A549 (cell line): ENCODE measurements around the gene CCL2. TPM values are rescaled to one million over a fixed set of nuclear protein-coding genes. Genes with fewer than 3 reads are reported as not detected.

Experiments used
- ATAC-seq, 2 experiments: fragments of 200-7000 bp in 1 of 2; fragments of >200 bp in 1 of 2; cut with Nextera tagmentation in 1 of 2; cut with Tn5 transposase in 1 of 2; 3 replicates each; pipeline versions ENCODE4 v1.8.0 to v1.9.1; 2018 to 2020; ENCODE audit warnings: mild to moderate bottlenecking in 1 of 2, moderate library complexity in 1 of 2
- CTCF ChIA-PET: fragments of 300-600 bp; sonication (Branson Sonifier 250); formaldehyde crosslinking; extraction: SDS; loops from one replicate; lab custom pipeline; 2021; ENCODE audit warnings: antibody characterized with exemption, inconsistent platforms; lab: Yijun Ruan, JAX
- POLR2A ChIA-PET: fragments of 350-600 bp; formaldehyde crosslinking; extraction: SDS; loops from one replicate; lab custom pipeline; 2021; ENCODE audit warnings: antibody characterized with exemption, inconsistent platforms; lab: Yijun Ruan, JAX
- DNase-seq, 2 experiments: peaks; one replicate each; pipeline versions ENCODE4 v3.0.0 to v3.0.0-alpha.2; 2011 to 2016; ENCODE audit warnings: low read depth in 1 of 2, low spot score in 1 of 2
- FAIRE-seq: peaks from 2 replicates; lab custom pipeline; 2011; peaks lifted over from hg19 to GRCh38; lab: Jason Lieb, UNC
- H3K27ac ChIP-seq, 2 experiments: fragments of >200 bp; sonication (Bioruptor Twin); formaldehyde crosslinking; 3 replicates each; pipeline ENCODE4 v1.5.1; 2016 to 2017
- H3K4me1 ChIP-seq: fragments of >200 bp; sonication (Bioruptor Twin); formaldehyde crosslinking; 3 replicates; pipeline ENCODE4 v1.6.1; 2016
- H3K4me2 ChIP-seq: fragments of >200 bp; sonication (Bioruptor Twin); formaldehyde crosslinking; 3 replicates; pipeline ENCODE4 v1.6.1; 2016
- H3K4me3 ChIP-seq: fragments of >200 bp; sonication (Bioruptor Twin); formaldehyde crosslinking; 3 replicates; pipeline ENCODE4 v1.5.1; 2016
- H3K9me3 ChIP-seq: fragments of >200 bp; sonication (Bioruptor Twin); formaldehyde crosslinking; 3 replicates; pipeline ENCODE4 v1.6.1; 2016
- CBX2 ChIP-seq: fragments of 200-600 bp; sonication (generic); IDR thresholded peaks from 2 replicates; pipeline ENCODE4 v1.6.1; 2016; ENCODE audit warnings: low read depth, mild to moderate bottlenecking, borderline replicate concordance
- CHD4 ChIP-seq: fragments of 200-600 bp; sonication (generic); IDR thresholded peaks from 2 replicates; pipeline ENCODE4 v1.6.1; 2016; ENCODE audit warnings: antibody characterized with exemption, mild to moderate bottlenecking, borderline replicate concordance
- EHMT2 ChIP-seq: fragments of 200-600 bp; sonication (generic); IDR thresholded peaks from 2 replicates; pipeline ENCODE4 v1.6.1; 2016; ENCODE audit warnings: antibody characterized with exemption, low read depth, mild to moderate bottlenecking, moderate library complexity
- EP300 ChIP-seq, 2 experiments: fragments of >200 bp; sonication (Bioruptor Twin); formaldehyde crosslinking; IDR thresholded peaks; 2 replicates in 1 of 2; 3 replicates in 1 of 2; pipeline ENCODE4 v1.6.1; 2016 to 2017
- FOSL2 ChIP-seq, 2 experiments: fragments of 450-650 bp in 1 of 2; fragments of >200 bp in 1 of 2; sonication (Bioruptor Twin) in 1 of 2; formaldehyde crosslinking; IDR thresholded peaks; 2 replicates each; pipeline versions ENCODE4 v1.5.0 to v1.6.1; 2016 to 2020; ENCODE audit warnings: mild to moderate bottlenecking in 1 of 2, moderate library complexity in 1 of 2
- HOXB5 ChIP-seq: fragments of 250-450 bp; sonication (Bioruptor Pico); IDR thresholded peaks from 2 replicates; pipeline ENCODE4 v1.5.0; 2020; ENCODE audit warnings: mild to moderate bottlenecking, moderate library complexity
- MAFK ChIP-seq: fragments of 450-650 bp; IDR thresholded peaks from 2 replicates; pipeline ENCODE4 v1.6.1; 2014; ENCODE audit not compliant: partially characterized antibody
- MAZ ChIP-seq: fragments of 150-350 bp; IDR thresholded peaks from 2 replicates; pipeline ENCODE4 v1.6.1; 2014; ENCODE audit warnings: antibody characterized with exemption, low read depth, low read length, borderline replicate concordance
- POLR2A ChIP-seq: IDR thresholded peaks from 2 replicates; pipeline ENCODE4 v1.6.1; 2012; ENCODE audit warnings: mild to moderate bottlenecking, low read length
- TFCP2L1 ChIP-seq: fragments of 250-450 bp; sonication (Bioruptor Pico); IDR thresholded peaks from 2 replicates; pipeline ENCODE4 v1.5.0; 2021; ENCODE audit warnings: mild to moderate bottlenecking
- TP53 ChIP-seq: fragments of 250-450 bp; sonication (Bioruptor Pico); IDR thresholded peaks from 2 replicates; pipeline ENCODE4 v1.5.0; 2021; ENCODE audit warnings: mild to moderate bottlenecking, moderate library complexity
- ZSCAN20 ChIP-seq: fragments of 250-450 bp; sonication (Bioruptor Pico); IDR thresholded peaks from 2 replicates; pipeline ENCODE4 v1.8.0; 2022; ENCODE audit warnings: mild to moderate bottlenecking, moderate library complexity
- WGBS: methylation state at CpG from one replicate; pipeline ENCODE4 v1.1.6; 2017; ENCODE audit errors: missing lambda C conversion rate; 5-methylcytosine and 5-hydroxymethylcytosine counted together
- polyA plus RNA-seq, 4 experiments: library from polyadenylated mRNA; depleted of rRNA in 3 of 4; stranded (reverse); fragments of >200 nt; fragmentation: RNase III in 1 of 4; extraction: RNeasy Plus Mini Kit Qiagen cat#74134 plus additional on column Dnase treatment in 1 of 4; gene quantifications; 2 replicates in 3 of 4; 3 replicates in 1 of 4; pipeline ENCODE4 v1.2.3, GENCODE V29; 2011 to 2017
- TF ChIP-seq, protein P1 (sequence below): fragments of 250-450 bp; sonication (Bioruptor Pico); IDR thresholded peaks from 2 replicates; pipeline ENCODE4 v1.5.0; 2021; ENCODE audit warnings: mild to moderate bottlenecking, moderate library complexity, borderline replicate concordance
- TF ChIP-seq, protein P2 (sequence below): IDR thresholded peaks from 2 replicates; pipeline ENCODE4 v1.6.1; 2012; ENCODE audit warnings: low read depth, borderline replicate concordance
- TF ChIP-seq, protein P3 (sequence below): fragments of 250-450 bp; sonication (Bioruptor Pico); IDR thresholded peaks from 2 replicates; pipeline ENCODE4 v1.5.0; 2020; ENCODE audit warnings: low read depth, mild to moderate bottlenecking, moderate library complexity
- TF ChIP-seq, protein P4 (sequence below): fragments of >200 bp; sonication (Bioruptor Twin); formaldehyde crosslinking; IDR thresholded peaks from 3 replicates; pipeline ENCODE4 v1.5.1; 2016

Gene CCL2
- polyA plus RNA-seq, 2 of the 4 experiments (the other 2 are of a cell fraction), result 17.6 to 144 TPM

DNA sequence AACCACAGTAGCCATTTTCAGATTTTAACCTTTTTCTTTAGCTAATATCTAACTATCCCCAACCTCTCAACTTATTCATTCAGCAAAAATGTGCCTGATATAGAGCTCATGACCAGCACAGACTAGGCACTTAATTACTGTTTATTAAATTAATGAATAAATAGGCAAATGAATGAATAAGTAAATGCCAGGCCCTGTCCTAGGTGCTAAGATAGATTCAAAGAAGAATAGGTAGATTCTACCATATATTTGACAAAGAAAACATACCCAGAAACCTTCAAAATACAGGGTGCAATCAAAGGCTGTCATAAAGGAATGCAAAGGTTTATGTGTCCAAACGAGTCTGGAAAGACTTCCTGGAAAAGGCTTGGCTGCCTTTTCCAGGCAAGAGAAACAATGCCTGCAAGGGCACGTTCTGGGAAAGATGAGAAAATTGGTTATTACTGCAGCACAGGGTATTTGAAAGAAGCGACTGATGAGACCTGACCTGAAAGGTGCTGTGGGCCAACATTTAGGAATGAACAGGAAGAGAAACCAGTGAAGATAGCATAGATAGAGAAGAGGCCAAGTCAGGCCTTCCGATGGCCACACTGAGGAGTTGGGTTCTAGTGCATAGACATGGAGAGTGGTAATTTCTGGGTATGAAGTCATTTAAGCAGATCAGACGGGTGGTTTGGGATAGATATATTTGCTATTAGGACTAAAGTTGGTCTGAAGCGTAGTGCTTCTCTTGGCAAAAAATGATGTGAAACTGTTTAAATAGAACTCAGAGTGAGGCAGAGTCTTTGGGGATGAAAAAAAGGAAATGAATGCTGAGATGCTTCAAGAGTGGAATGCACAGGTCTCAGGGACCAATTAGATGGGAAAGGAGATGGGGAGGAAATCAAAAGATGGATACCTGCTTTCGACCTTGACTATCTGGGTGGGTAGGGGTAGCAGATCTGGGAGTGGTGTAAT is 11.4 kb upstream of the CCL2 start (continued):
- TF ChIP-seq EP300 (IDR thresholded peaks at IDR 0.05) (no peak), POLR2A (no peak), TFCP2L1 (CRISPR knock-in tag) (no peak)
- TF ChIP-seq, protein P1, sequence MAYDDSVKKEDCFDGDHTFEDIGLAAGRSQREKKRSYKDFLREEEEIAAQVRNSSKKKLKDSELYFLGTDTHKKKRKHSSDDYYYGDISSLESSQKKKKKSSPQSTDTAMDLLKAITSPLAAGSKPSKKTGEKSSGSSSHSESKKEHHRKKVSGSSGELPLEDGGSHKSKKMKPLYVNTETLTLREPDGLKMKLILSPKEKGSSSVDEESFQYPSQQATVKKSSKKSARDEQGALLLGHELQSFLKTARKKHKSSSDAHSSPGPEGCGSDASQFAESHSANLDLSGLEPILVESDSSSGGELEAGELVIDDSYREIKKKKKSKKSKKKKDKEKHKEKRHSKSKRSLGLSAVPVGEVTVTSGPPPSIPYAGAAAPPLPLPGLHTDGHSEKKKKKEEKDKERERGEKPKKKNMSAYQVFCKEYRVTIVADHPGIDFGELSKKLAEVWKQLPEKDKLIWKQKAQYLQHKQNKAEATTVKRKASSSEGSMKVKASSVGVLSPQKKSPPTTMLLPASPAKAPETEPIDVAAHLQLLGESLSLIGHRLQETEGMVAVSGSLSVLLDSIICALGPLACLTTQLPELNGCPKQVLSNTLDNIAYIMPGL, result no peak

DNA sequence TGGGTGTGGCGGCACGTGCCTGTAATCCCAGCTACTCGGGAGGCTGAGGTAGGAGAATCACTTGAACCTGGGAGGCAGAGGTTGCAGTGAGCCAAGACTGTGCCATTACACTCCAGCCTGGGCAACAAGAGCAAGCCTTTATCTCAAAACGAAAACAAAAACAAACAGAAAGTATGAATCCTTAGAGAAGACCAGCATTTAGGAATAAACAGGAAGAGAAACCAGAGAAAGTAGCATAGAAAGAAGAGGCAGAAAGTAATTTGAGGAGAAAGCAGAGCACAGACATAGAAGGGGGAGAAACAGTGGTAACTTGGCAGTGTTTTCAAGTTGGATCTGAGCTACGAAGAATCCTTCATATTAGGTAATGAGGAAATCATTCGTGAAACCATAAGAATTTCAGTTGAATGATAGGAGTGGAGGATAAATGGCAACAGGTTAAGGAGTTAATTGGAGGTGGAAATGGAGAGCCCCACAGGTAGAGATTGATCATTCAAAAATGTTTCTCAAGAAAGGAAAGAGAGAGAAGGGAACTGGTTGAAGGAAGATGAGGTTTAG is 9.7 kb upstream of the CCL2 start:
- ChIA-PET CTCF (interaction anchor here (0.6 kb wide), 1 partner anchor 74 kb away, joined by 3 read pairs; no protein-coding TSS in a partner anchor), POLR2A (no interaction called here)
- Histone ChIP-seq H3K4me3 (no peak overlapping the region), H3K9me3 (no peaks in the 10 kb centered on the region), H3K4me1 (peaks cover 27% of the 10 kb centered on the region), H3K4me2 (no peak overlapping the region), H3K27ac (no peak overlapping the region)
- ATAC-seq (no peak), DNase-seq (no peak), FAIRE-seq (no peak)
- TF ChIP-seq EHMT2 (no peak), POLR2A (no peak), HOXB5 (no peak), ZSCAN20 (no peak), MAFK (no peak), CHD4 (no peak)
- TF ChIP-seq, protein P2, sequence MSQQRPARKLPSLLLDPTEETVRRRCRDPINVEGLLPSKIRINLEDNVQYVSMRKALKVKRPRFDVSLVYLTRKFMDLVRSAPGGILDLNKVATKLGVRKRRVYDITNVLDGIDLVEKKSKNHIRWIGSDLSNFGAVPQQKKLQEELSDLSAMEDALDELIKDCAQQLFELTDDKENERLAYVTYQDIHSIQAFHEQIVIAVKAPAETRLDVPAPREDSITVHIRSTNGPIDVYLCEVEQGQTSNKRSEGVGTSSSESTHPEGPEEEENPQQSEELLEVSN, result no peak
- 80% methylated on average over 6 of the region's 6 CpGs for WGBS

DNA sequence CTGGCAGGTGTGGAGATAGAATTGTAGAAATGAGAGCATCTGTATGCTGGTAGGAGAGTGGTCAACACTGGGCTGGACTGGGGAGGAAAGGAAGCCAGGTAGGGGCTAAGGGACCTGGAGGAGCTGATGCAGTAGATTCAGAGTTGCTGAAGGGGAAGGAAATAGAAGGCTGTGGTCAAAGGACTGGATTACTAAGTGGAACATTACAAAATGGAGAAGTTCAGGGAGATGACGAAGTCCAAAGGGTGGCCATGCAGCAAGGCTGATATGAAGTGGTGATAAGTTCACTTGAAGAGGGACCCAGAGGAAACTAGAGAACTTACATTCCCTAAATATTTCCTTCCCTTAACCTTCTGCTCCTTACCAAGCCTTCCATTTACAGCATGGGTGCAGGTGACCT is 8.6 kb upstream of the CCL2 start:
- H3K4me1 ChIP-seq, result peaks cover 37% of the 10 kb centered on the region
- WGBS, result 96% methylated on average over 1 of the region's 1 CpG
- H3K4me3 ChIP-seq, result no peak overlapping the region
- no peak for ATAC-seq
- CTCF ChIA-PET, result interaction anchor here (1.3 to 1.4 kb wide), 2 partner anchors 42 to 115 kb away, joined by 3 read pairs; no protein-coding TSS in a partner anchor
- TF ChIP-seq TP53 (CRISPR knock-in tag), result no peak
- TF ChIP-seq MAZ, result no peak
- TF ChIP-seq, protein P3, sequence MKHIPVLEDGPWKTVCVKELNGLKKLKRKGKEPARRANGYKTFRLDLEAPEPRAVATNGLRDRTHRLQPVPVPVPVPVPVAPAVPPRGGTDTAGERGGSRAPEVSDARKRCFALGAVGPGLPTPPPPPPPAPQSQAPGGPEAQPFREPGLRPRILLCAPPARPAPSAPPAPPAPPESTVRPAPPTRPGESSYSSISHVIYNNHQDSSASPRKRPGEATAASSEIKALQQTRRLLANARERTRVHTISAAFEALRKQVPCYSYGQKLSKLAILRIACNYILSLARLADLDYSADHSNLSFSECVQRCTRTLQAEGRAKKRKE (CRISPR knock-in tag), result no peak
- TF ChIP-seq, protein P4, sequence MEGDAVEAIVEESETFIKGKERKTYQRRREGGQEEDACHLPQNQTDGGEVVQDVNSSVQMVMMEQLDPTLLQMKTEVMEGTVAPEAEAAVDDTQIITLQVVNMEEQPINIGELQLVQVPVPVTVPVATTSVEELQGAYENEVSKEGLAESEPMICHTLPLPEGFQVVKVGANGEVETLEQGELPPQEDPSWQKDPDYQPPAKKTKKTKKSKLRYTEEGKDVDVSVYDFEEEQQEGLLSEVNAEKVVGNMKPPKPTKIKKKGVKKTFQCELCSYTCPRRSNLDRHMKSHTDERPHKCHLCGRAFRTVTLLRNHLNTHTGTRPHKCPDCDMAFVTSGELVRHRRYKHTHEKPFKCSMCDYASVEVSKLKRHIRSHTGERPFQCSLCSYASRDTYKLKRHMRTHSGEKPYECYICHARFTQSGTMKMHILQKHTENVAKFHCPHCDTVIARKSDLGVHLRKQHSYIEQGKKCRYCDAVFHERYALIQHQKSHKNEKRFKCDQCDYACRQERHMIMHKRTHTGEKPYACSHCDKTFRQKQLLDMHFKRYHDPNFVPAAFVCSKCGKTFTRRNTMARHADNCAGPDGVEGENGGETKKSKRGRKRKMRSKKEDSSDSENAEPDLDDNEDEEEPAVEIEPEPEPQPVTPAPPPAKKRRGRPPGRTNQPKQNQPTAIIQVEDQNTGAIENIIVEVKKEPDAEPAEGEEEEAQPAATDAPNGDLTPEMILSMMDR, result no peak
- TF ChIP-seq FOSL2 (IDR thresholded peaks at IDR 0.05), result no peak
- no peak for TF ChIP-seq FOSL2 (CRISPR knock-in tag; IDR thresholded peaks at IDR 0.05)
- TF ChIP-seq CBX2, result no peak
- H3K9me3 ChIP-seq, result no peaks in the 10 kb centered on the region
- H3K4me2 ChIP-seq, result no peak overlapping the region
- no peak for FAIRE-seq
- POLR2A ChIA-PET, result no interaction called here
- H3K27ac ChIP-seq, result no peak overlapping the region; a peak in 1 of 6 replicates
- DNase-seq, result no peak
